Body of pancreas (tissue), 4 donors: ENCODE measurements around the gene GALNT17.

Experiments
- CTCF ChIP-seq, 7 experiments: fragments of 450-650 bp in 4 of 7; fragments of 200-600 bp in 3 of 7; sonication (generic) in 3 of 7; IDR thresholded peaks; one replicate each; pipeline ENCODE4 v1.5.1; 2016 to 2019; ENCODE audit warnings: antibody characterized with exemption in 7 of 7
- POLR2A ChIP-seq, 3 donors: fragments of 450-650 bp; IDR thresholded peaks; one replicate each; pipeline ENCODE4 v1.6.1; 2016; ENCODE audit warnings: antibody characterized with exemption in 3 of 3, mild to moderate bottlenecking in 2 of 3

- no peak for TF ChIP-seq POLR2A (IDR thresholded peaks at IDR 0.05)
- TF ChIP-seq CTCF (IDR thresholded peaks at IDR 0.05), result no peak
These were observed 525.4 kb downstream of the GALNT17 start for GRCh38 chr7:71657386-71657785.
